Keratinocyte (primary cell): ENCODE data around the gene PKNOX2. TPM values are rescaled to one million over a fixed set of nuclear protein-coding genes. Genes with fewer than 3 reads are reported as not detected.

ENCODE experiments used
- DNase-seq: peaks from one replicate; pipeline ENCODE4 v3.0.0-alpha.2; 2011; ENCODE audit warnings: low read depth, missing footprints, low spot score
- FAIRE-seq: peaks from 2 replicates; lab custom pipeline; 2011; peaks lifted over from hg19 to GRCh38; lab: Jason Lieb, UNC
- H2AFZ ChIP-seq: 2 replicates; pipeline ENCODE4 v1.6.0; 2012; ENCODE audit warnings: low read length, control low read depth, inconsistent platforms; ENCODE audit not compliant: control insufficient read depth
- H3K27ac ChIP-seq: 2 replicates; pipeline ENCODE4 v1.5.1; 2011; ENCODE audit warnings: low read length; ENCODE audit not compliant: control insufficient read depth, insufficient read depth
- H3K27me3 ChIP-seq: 3 replicates; pipeline ENCODE4 v1.6.0; 2011; ENCODE audit warnings: low read length; ENCODE audit not compliant: control insufficient read depth, insufficient read depth; ENCODE audit errors: extremely low read depth
- H3K36me3 ChIP-seq, 2 experiments: 2 replicates in 1 of 2; 3 replicates in 1 of 2; pipeline ENCODE4 v1.5.1; 2011; ENCODE audit warnings: low read length in 2 of 2, mild to moderate bottlenecking in 1 of 2; ENCODE audit not compliant: control insufficient read depth in 2 of 2, insufficient read depth in 2 of 2; ENCODE audit errors: extremely low read depth in 1 of 2
- H3K4me1 ChIP-seq: 3 replicates; pipeline ENCODE4 v1.5.1; 2011; ENCODE audit warnings: low read length; ENCODE audit not compliant: control insufficient read depth, insufficient read depth; ENCODE audit errors: extremely low read depth
- H3K4me2 ChIP-seq: 3 replicates; pipeline ENCODE4 v1.6.0; 2011; ENCODE audit warnings: low read depth, low read length; ENCODE audit not compliant: control insufficient read depth, insufficient read depth; ENCODE audit errors: extremely low read depth
- H3K4me3 ChIP-seq, 3 experiments: fragments of 200-600 bp in 1 of 3; sonication (generic) in 1 of 3; 2 replicates in 2 of 3; 3 replicates in 1 of 3; pipeline ENCODE4 v1.5.1; 2011 to 2016; ENCODE audit warnings: low read length in 3 of 3, mild to moderate bottlenecking in 3 of 3, control low read depth in 2 of 3, inconsistent platforms in 1 of 3, low read depth in 1 of 3, mixed read lengths in 1 of 3, mixed run types in 1 of 3, moderate library complexity in 1 of 3; ENCODE audit not compliant: control insufficient read depth in 2 of 3, insufficient read depth in 2 of 3; ENCODE audit errors: extremely low read depth in 1 of 3
- H3K79me2 ChIP-seq: 2 replicates; pipeline ENCODE4 v1.6.0; 2012; ENCODE audit warnings: low read length; ENCODE audit not compliant: control insufficient read depth, insufficient read depth
- H3K9ac ChIP-seq: 3 replicates; pipeline ENCODE4 v1.6.0; 2011; ENCODE audit warnings: low read length; ENCODE audit not compliant: control insufficient read depth, insufficient read depth; ENCODE audit errors: extremely low read depth
- H3K9me1 ChIP-seq: 3 replicates; pipeline ENCODE4 v1.6.0; 2011; ENCODE audit warnings: low read length; ENCODE audit not compliant: control insufficient read depth, insufficient read depth; ENCODE audit errors: extremely low read depth
- H3K9me3 ChIP-seq: 2 replicates; pipeline ENCODE4 v1.5.1; 2012; ENCODE audit warnings: low read depth, low read length; ENCODE audit not compliant: control insufficient read depth
- H4K20me1 ChIP-seq: 3 replicates; pipeline ENCODE4 v1.6.0; 2011; ENCODE audit warnings: low read length; ENCODE audit not compliant: control insufficient read depth, insufficient read depth; ENCODE audit errors: extremely low read depth
- EZH2 ChIP-seq: IDR thresholded peaks from one replicate; pipeline ENCODE4 v1.6.1; 2012; ENCODE audit warnings: inconsistent platforms, mild to moderate bottlenecking, low read length, moderate library complexity
- dilution Hi-C: fragments of 300-500 bp; cut with MboI; formaldehyde crosslinking; loops from one replicate; pipeline ENCODE4 v1.7.0; 2020; ENCODE audit warnings: low sequenced_read_pairs; ENCODE audit not compliant: extremely low pct_ligation_motif_present
- polyA plus RNA-seq, 5 experiments: library from polyadenylated mRNA; depleted of rRNA in 3 of 5; stranded (reverse) in 3 of 5; stranded (forward) in 1 of 5; unstranded in 1 of 5; fragments of >200 nt; gene quantifications; 1 replicate in 1 of 5; 2 replicates in 3 of 5; 3 replicates in 1 of 5; pipeline versions ENCODE4 v1.2.1 to v1.2.3, GENCODE V29; 2011 to 2012; ENCODE audit warnings: missing spikeins in 2 of 5, low read depth in 1 of 5, low replicate concordance in 1 of 5
- TF ChIP-seq, protein P1 (sequence below), 3 experiments: IDR thresholded peaks in 1 of 3; conservative IDR thresholded peaks in 1 of 3; optimal IDR thresholded peaks in 1 of 3; 2 replicates in 2 of 3; 3 replicates in 1 of 3; pipeline versions ENCODE3 to v1.5.1; 2011; ENCODE audit warnings: low read length in 3 of 3, mild to moderate bottlenecking in 3 of 3, moderate library complexity in 2 of 3, control low read depth in 1 of 3, inconsistent platforms in 1 of 3; ENCODE audit not compliant: insufficient read depth in 2 of 3; ENCODE audit errors: extremely low read depth in 1 of 3

Gene PKNOX2
- polyA plus RNA-seq, 1 donor (not counting 4 experiments of a cell fraction or from before 2014, with no cell fraction given) = 0.05 TPM

DNA sequence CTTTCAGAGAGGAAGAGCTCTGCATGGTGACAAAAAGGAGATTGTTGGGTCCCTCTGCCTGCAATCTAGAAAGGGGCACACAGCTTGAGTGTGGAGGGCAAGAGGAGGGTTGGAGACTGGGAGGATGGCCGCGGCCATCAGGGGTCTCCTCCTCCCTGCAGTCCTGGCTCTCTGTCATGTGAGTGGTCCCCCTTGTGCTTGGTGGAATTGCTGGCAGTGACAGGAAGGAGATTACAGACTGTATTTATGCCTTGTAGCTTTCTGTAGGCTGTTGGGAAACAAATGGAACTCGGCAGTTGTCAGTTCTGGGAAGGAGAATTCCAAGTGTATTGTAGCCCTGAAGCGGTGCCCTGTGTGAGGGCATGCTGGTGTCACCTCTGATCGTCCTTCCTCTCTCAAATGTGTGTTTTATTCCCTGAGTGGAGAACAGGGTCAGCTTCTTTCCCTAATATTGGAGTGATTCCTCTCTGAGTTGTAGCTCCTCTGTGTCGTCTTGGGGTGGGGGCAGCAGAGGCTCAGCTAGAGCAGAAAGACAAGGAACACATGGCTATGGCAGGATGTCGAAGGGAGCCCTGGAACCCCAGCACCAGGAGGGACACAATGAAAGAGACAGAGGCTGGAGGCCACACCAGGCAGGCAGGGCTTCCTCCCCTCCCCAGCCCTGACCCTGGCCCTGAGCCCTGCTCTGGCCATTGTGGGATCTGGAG lies 163.1 kb downstream of the PKNOX2 start:
- dilution Hi-C loops = no loop called here
- Histone ChIP-seq H3K9me1 (no peaks in the 10 kb centered on the region), H3K27me3 (peaks cover 15% of the 10 kb centered on the region)

DNA sequence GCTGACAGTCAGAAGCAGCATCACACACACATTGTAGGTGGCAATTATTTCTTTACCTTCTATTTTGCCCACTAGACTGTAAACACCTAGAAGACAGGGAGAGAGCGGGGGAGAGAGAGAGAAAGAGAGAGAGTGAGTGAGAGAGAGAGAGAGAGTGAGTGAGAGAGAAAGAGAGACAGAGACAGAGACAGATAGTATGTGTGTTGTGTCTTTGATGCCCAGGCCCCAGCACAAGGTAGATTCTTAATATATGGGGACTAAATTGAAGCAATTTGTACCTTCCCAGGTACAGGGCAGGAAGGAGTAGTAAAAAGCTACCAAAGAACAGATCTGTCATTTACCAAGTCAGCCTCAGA lies 163.7 kb downstream of the PKNOX2 start:
- no peaks in the 10 kb centered on the region for H3K36me3 ChIP-seq
- H4K20me1 ChIP-seq = no peaks in the 10 kb centered on the region
- TF ChIP-seq, protein P1, sequence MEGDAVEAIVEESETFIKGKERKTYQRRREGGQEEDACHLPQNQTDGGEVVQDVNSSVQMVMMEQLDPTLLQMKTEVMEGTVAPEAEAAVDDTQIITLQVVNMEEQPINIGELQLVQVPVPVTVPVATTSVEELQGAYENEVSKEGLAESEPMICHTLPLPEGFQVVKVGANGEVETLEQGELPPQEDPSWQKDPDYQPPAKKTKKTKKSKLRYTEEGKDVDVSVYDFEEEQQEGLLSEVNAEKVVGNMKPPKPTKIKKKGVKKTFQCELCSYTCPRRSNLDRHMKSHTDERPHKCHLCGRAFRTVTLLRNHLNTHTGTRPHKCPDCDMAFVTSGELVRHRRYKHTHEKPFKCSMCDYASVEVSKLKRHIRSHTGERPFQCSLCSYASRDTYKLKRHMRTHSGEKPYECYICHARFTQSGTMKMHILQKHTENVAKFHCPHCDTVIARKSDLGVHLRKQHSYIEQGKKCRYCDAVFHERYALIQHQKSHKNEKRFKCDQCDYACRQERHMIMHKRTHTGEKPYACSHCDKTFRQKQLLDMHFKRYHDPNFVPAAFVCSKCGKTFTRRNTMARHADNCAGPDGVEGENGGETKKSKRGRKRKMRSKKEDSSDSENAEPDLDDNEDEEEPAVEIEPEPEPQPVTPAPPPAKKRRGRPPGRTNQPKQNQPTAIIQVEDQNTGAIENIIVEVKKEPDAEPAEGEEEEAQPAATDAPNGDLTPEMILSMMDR (optimal IDR thresholded peaks at IDR 0.05 in 1 of 3, IDR thresholded peaks at IDR 0.05 in 1 of 3, conservative IDR thresholded peaks at IDR 0.05 in 1 of 3; ENCODE audit: extremely low read depth in 1 of 3, insufficient read depth in 2 of 3, low read length in 3 of 3) = no peak
- TF ChIP-seq EZH2 = no peak
- H3K27me3 ChIP-seq = peaks cover 15% of the 10 kb centered on the region
- no peak for DNase-seq
- H3K4me2 ChIP-seq = no peak overlapping the region
- no peak for FAIRE-seq
- no peak overlapping the region for H3K27ac ChIP-seq
- dilution Hi-C loops = no loop called here
- no peaks in the 10 kb centered on the region for H3K9me1 ChIP-seq
- no peaks in the 10 kb centered on the region for H3K9me3 ChIP-seq
- H3K4me1 ChIP-seq = no peaks in the 10 kb centered on the region
- no peak overlapping the region for H3K9ac ChIP-seq
- no peaks in the 10 kb centered on the region for H3K79me2 ChIP-seq
- no peak overlapping the region for H2AFZ ChIP-seq
- H3K4me3 ChIP-seq = no peak overlapping the region

More for the DNA sequence above, 163.1 kb downstream of the PKNOX2 start:
- DNase-seq (no peak), FAIRE-seq (no peak)
- Histone ChIP-seq H4K20me1 (no peaks in the 10 kb centered on the region), H3K9me3 (no peaks in the 10 kb centered on the region), H3K4me2 (no peak overlapping the region), H3K4me3 (no peak overlapping the region), H3K4me1 (no peaks in the 10 kb centered on the region), H3K79me2 (no peaks in the 10 kb centered on the region), H3K36me3 (no peaks in the 10 kb centered on the region), H2AFZ (no peak overlapping the region), H3K27ac (no peak overlapping the region), H3K9ac (no peak overlapping the region)
- TF ChIP-seq, protein P1 (optimal IDR thresholded peaks at IDR 0.05 in 1 of 3, IDR thresholded peaks at IDR 0.05 in 1 of 3, conservative IDR thresholded peaks at IDR 0.05 in 1 of 3; ENCODE audit: extremely low read depth in 1 of 3, insufficient read depth in 2 of 3, low read length in 3 of 3) = no peak
